GM19468 (cell line): ENCODE results near the gene TREM1.

Experiments used
- ATAC-seq: cut with Tn5 transposase; IDR thresholded peaks from one replicate; pipeline ENCODE4 v1.9.1; 2021; ENCODE audit warnings: mild to moderate bottlenecking, moderate library complexity, moderate number of reproducible peaks; ENCODE audit not compliant: unreplicated experiment; ENCODE audit errors: extremely low read depth

TREM1 gene

DNA sequence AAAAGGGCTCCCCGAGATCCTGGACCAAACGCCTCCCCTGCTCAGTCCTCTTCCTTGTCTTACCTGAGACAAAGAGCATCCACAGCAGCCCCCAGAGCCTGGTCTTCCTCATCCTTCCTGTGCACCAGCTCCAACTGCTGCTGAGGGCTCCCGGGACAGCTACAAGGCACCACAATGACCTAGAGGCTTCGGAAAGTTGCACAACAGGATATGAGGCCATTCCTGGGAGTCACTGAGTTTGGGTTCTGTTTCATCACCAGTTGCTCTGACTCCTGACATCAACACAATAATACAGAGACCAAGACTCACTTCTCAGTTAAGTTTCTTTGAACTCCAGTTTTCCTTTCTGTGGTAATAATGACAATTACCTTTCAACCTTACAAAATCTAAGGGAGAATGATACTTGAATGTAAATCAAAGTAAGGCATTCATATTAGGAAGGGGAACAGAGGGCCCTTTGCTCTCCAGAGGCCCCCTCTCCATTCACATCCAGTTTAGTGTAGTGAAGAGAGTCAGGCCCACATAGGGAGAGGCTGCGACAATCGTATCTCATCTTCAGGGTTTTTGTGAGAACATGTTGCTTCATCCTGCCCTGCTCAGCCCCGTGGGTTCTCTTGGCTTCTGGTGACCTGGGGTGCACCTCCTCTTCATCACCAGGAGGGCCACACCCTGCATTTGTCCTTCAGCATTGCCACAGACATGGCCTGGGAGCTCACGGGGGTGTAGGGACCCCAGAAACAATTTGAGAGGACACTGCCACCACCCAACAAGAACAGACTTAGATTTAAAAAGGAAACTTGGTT lies at the start of gene TREM1:
Gene TREM1 (minus strand): TSS at position 139 of the 803 bp plus-strand sequence. CDS start 27 bp downstream, at position 112.
- ATAC-seq, result no peak

DNA sequence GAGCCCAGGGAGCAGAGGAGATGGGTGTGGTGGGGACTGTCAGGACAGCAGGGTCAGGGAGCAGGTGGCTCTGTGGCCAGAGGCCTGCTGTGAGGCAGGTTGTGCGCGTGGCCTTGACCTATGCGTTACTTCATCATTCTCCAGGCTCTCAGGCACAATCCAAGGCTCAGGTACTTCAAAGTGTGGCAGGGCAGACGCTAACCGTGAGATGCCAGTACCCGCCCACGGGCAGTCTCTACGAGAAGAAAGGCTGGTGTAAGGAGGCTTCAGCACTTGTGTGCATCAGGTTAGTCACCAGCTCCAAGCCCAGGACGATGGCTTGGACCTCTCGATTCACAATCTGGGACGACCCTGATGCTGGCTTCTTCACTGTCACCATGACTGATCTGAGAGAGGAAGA lies 49.5 kb upstream of the TREM1 start:
- no peak for ATAC-seq

DNA sequence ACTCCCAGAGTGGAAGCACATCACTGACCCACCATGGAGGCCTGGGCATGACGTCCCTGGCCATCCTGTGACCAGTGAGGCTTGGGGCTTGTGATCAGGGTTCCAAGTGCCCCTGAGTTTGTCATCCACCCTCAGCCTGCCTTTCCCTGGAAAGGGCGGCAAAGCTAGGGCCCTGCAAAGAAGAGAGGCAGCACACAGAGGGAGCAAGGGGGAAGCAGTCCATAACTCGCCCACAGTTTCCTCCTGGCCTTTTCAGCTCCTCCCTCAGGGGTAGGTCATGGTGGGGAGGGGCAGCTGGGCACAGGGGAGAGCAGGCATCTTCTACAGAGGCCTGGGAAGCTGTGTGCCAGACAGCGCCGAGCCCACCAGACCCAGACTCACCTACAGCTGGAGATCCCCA lies 48.8 kb upstream of the TREM1 start, which contains the start of gene NCR2:
Gene NCR2 (plus strand): TSS at position 313 of the 400 bp plus-strand sequence. CDS start 269 bp downstream, outside the sequence.
- ATAC-seq, result no peak

DNA sequence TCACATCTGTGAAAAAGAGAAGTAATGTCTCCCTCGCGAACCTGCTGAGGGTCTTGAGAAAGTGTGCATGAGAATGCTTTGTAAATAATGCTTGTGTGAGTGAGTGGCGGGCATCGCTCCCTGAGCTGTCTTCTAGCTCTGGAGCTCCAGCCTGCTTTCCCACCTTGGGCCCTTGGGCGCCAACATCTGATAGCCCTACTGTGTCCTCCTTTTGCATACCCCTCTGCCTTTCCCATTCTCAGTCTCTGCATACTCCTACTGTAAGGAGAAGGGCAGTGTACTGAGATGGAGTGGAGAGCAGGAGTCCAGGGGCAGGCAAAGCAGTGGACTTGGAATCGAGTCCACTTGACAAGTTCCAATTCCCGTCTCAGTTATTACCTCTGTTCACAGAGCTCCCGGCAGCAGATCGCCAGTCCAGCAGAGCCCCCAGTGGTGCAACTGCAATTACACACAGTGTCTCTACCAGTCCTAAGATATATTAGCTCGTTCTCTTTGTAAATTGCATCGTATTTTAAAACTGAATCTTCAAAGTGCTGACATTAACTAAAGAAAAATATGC lies 48.1 kb upstream of the TREM1 start:
- ATAC-seq, result no peak

DNA sequence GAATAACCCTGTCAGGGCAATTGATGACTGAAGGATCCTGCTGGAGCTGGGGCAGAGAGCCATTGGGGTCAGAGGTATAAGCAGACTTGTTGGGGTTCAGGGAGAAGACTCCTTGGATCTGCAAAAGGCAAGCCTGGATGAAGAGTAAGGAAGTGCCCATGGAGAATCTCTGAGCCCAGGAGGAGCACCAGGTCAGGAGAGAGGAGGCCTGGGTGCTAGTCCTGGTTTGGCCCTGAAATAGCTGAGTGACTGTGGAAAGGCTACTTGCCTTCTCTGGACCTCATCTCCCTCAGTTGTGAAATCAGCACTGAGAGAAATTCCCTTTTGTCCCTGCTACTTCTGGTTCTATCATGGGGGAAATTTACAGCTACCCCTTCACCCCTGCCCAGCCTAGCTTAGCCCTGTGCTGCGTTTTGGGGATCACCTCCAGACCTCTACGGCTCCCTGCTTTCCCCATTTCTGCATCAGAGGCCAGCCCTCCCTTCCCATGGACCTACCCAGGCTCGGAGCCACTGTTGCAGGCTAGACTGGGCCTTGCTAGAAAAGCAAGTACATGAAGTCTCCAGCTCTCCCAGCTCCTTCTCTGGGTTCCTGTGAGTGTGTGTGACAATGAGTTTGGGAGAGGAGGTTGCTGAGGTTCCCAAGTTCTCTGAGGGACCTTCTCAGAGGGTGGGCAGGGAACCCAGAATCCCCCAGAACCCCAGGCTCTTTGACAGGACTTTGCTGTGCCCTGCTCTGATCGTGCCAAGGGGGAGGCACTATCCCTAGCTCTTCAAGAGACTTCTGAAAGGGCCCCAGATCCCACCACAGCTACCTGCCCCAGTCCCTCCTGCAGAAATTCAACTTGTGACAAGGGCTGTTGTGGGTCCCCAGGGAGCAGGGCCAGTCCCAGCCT lies 46.6 kb upstream of the TREM1 start:
- ATAC-seq, result no peak

DNA sequence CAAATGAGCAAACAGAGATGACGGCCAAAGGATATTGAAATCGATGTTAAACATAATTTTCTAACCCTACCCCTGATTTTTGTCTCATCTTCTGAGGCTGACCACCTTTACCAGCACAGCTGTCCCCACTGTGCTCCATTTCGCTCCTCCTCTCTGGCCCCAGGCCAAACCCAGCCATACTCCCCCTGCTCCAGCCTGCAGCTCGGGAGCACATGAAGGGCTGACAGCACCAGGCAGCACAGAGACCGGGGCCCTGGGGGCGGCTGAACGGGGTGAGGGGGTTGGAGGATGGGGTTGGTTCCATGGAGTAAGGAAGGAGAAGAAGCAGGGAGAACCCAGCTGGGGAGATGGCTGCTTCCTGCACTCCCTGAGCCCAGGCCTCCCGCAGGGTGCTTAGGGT lies 45.8 kb upstream of the TREM1 start:
- ATAC-seq, result no peak

DNA sequence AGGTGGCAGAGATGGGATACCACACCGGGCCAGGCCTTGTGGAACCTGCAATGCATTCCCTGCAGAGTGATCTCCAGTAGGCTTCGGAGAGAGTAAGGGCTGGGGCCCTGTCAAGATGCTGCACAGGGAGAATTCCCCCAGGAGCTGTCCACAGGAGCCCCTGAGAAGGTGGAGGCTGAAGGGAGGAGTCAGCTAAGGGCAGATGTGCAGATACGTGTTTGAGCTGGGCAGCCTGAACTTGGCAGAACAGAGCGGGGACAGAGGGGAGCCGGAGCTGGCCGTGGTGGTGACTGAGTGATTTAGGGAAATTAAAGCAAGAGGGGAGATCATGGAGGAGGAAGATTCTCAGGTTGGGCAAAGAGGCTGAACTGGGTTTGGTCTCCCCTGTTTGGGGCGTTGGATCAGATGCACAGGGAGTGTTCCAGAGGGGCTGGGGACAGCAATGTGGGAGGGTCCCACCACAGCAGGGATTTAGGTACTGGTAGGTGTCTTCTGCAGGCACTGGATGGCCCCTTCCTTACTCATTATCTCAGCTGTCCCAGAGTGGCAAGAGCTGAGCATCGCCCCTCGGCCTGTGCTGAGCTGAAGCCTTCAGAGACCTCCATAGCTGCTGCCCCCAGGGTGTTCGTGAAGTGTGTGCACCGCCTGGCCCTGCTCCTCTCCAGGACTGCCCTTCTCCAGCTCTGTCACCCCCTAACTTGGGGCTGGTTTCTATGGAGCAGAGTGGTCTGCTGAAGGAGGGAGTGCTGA lies 45.1 kb upstream of the TREM1 start:
- ATAC-seq, result no peak

DNA sequence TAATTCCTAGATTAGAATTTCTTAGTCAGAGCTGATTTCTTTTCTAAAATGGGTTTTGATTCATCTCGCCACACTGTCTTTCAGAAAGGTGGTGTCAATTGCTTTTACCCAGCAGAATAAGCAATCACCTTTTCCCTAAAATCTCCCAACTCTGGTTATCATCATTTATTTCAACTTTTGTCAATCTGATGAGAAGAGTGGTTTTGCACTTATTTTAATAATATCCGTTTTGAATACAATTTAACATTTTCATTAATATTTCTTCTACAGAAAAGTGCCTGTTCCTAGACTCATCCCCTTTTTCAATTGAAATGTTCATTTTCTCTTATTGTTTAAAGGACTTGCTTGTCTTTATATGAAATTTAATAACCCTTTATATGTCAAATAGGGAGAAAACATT lies 40.7 kb upstream of the TREM1 start:
- ATAC-seq, result no peak

DNA sequence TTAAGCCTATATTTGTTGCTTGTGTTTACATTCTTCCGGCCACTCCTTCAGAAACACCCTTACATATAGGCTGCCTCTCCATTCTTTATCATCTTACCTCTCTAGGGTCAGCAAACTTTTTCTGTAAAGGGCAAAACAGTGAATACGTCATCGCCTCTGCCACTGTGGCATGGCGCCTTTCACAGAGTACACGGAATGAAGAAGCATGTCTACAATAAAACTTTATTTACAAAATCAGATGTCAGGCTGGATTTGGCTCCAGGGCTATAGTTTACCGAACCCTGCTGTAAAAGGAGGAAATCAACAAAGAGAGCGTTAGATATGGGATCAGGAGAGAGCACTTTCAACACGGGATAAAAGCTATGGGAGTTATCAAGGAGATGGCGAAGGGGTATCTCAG lies 39.6 kb upstream of the TREM1 start:
- ATAC-seq, result no peak

DNA sequence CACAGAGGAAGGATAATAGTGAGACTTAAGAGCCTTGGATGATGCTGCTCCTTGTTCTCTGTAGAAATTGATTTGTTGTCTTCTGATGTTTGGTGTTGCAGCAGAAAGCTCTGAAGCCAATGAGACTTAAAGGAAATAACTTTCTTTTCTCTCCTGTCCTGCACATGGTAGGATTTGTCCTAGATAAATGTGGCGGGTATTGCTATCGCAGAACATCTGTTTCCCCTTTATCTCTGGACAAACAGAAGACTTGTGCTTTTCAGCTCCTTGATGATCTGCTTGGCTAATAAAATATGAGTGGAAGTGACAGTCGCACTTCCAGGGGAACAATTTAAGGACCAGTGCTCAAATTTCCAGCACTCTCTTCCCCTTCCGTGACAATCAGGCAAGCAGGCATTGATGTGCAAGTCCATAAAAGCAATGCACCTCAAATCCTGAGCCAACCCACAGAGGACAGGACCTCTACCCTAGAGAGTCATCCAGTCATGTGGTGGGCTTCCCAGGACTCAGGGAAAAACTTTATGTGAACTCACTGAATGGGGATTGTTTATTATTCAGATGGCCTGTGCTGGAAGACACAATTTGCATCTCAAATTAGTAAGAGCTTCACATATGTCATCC lies 39.1 kb upstream of the TREM1 start:
- no peak for ATAC-seq

DNA sequence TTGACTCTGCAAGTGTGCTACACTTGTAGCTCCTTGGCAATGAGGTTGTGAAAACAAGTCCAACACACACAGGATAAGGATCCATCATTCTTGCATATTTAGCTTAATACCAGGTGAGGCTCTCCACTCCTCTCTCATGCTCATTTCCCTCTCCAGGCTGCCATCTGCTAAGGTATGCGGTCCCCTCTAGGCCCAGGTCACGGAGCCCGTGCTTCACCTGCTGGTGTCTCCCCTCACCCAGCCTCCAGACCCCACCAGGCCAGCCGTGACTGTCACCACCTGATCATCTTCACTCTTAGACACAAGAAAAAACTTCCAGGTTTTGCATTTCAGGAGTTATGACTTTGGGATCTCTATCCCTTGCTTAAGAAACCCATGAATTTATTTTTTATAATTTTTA lies 34.7 kb upstream of the TREM1 start:
- ATAC-seq, result no peak

DNA sequence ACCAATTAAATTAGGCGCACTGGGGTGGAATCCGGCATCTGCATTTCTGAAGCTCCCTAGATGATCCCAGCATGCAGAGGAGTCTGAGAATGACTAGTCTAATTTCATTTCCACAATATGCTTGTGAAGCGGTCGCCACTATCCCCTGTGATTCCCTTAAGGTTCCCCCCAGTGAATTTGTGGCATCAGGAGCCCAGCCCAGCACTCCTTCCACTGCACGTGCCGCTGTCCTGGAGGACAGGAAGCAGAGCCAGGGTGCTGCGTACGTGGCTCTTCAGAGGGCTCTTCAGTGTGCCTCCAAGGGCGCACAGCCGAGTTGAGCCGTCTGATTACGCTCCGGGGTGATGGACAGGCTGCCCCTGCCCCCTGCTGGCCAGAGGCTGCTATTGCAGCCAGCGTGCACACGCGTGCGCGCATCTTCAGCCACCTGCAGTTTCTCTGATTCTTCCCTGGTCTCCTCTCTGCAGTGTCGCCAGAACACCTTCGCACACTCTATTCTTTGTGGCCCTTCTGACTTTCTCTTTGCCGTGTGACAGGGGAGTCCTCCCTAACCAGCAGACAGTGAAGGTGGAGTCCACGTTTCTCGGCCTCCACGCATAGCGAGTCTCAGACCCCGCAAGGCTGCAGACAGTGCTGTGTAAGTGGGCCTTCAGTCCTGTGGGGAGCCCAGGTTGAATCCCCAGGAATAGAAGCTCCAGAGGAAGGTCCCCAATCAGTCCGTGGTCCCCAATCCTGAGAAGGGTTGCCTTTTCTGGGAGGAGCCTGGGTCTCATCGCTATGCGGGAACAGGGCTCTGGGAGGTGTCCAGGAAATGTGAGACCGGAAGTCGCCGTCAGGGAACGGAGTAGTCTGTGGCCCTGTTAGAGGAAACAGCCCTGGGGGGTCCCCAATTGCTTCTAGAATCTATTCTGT lies 32.4 kb upstream of the TREM1 start:
- peak; percentile 62 for ATAC-seq

DNA sequence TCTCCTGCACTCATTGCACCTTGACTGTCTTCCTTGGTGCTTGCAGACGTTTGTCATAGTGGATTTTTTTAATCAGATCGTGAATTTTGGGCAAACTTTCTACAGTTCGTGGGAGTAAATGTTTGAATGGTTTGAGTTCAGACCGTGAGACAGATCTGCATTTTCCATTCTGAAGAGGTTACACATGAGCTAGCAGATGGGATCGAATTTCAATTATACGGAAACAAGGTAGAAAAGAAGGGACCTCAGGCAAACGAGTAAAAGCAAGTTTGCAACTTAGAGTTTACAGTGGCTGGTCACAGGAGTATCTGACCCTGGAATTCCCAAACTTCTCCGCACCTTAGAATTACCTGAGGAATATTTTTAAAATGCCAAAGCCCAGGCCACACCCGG lies 31.8 kb upstream of the TREM1 start:
- ATAC-seq, result no peak

DNA sequence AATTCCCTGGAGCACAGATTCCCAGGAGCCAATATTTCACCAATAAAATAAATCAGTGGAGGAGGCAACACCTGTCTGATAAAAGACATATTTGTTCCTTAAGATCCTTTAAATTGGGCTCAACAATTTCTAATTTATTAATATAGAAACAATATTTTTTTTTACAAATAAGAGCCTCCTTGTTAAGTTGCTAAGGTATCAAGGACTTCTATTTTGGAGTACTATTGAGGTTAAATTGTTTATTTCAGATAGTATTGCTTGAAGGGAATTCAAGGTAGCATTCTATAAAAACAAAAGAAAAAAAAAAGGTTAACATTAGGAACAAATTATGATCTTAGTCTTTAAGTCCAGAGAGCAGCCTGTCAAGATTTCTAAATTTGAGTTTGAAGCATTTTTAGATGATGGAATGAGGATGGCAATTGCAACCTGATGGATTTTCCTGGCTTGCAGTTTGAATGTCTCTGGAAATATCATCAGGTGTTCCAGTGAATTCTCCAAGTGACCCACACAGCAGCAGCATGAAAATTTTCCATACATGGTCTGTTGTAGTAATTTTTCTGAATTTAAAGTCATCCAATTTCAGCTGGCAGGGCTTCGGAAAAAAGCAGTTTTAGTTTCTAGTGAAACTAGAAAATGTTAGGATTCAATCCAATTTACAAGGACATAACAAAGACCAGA lies 29.6 kb upstream of the TREM1 start:
- no peak for ATAC-seq

DNA sequence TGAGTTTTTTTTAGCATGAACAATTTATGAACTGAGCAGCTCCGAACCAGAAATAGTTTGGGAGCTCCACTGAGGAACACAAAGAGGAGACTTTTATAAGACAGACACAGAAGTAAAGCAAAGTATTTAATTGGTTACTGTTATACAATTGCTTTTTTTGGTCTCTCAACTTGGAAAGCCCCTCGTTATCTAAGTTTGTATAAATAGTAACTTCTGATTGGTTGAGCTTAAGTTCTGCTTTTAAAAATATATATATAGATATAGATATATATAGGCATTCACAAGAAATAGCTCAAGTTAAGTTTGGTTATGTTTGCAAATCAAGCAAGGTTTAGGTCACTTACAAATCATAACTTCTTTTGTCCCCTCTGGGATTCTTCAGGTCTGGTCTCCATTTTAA lies 28.7 kb upstream of the TREM1 start:
- ATAC-seq, result no peak

DNA sequence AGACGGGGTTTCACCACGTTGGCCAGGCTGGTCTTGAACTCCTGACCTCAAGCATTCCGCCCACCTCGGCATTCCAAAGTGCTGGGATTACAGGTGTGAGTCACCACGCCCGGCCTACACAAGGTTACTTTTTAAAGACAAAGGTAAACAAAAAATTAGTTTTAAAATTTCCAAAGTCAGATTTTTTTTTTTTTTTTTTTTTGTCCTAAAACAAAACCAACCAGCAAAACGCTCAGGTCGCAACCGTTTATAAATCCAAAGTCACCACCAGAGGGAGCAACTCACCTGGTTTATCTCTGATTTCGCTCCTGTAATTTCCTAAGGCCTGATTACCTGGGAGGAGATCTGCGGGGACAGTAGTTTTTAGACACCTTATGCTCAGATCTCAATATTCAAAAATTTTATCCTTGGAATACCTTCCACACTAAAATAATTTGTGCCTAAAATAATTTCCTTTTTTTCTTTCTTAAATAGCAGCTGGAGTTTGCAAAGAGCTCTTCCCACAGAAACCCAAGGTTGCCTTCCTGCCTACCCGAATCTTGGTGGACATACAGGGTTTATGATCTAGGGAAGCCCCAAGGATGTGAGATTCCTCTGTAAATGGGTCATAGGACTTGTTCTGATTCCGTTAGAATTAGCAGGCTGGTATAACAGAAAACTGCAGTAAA lies 19.8 kb upstream of the TREM1 start:
- ATAC-seq, result no peak

DNA sequence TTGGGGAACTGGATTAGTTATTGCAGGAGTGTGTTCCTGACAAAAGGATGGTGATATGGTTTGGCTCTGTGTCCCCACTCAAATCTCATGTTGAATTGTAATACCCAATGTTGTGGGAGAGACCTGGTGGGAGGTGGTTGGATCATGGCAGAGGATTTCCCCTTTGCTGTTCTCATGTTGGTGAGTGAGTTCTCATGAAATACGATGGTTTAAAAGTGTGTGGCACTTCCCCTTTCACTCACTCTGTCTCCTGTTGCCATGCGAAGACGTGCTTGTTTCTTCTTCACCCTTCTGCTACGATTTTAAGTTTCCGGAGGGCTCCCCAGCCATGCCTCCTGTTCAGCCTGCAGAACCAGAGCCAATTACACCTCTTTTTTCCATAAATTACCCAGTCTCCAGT lies 16.2 kb upstream of the TREM1 start:
- no peak for ATAC-seq
